Lower leg skin (tissue), 3 donors: Measurements from ENCODE around the gene LCORL.

Source experiments
- CTCF ChIP-seq, 3 donors: fragments of 450-650 bp; IDR thresholded peaks; one replicate each; pipeline ENCODE4 v1.5.1; 2016; ENCODE audit warnings: antibody characterized with exemption in 3 of 3, mild to moderate bottlenecking in 3 of 3, moderate library complexity in 2 of 3
- POLR2A ChIP-seq, 2 donors: fragments of 450-650 bp; IDR thresholded peaks; one replicate each; pipeline ENCODE4 v1.6.1; 2016 to 2017; ENCODE audit warnings: antibody characterized with exemption in 2 of 2, mild to moderate bottlenecking in 1 of 2, moderate library complexity in 1 of 2

- TF ChIP-seq CTCF (IDR thresholded peaks at IDR 0.05), result no peak
- TF ChIP-seq POLR2A (IDR thresholded peaks at IDR 0.05), result no peak
These were observed 127.1 kb downstream of the LCORL start for GRCh38 chr4:17894421-17894820.
